A549 (cell line): ENCODE data around the gene ARL14. TPM values are rescaled to one million over a fixed set of nuclear protein-coding genes. Genes with fewer than 3 reads are reported as not detected.

Source experiments
- ATAC-seq, 2 experiments: fragments of 200-7000 bp in 1 of 2; fragments of >200 bp in 1 of 2; cut with Nextera tagmentation in 1 of 2; cut with Tn5 transposase in 1 of 2; 3 replicates each; pipeline versions ENCODE4 v1.8.0 to v1.9.1; 2018 to 2020; ENCODE audit warnings: mild to moderate bottlenecking in 1 of 2, moderate library complexity in 1 of 2
- CTCF ChIA-PET: fragments of 300-600 bp; sonication (Branson Sonifier 250); formaldehyde crosslinking; extraction: SDS; loops from one replicate; lab custom pipeline; 2021; ENCODE audit warnings: antibody characterized with exemption, inconsistent platforms; lab: Yijun Ruan, JAX
- POLR2A ChIA-PET: fragments of 350-600 bp; formaldehyde crosslinking; extraction: SDS; loops from one replicate; lab custom pipeline; 2021; ENCODE audit warnings: antibody characterized with exemption, inconsistent platforms; lab: Yijun Ruan, JAX
- DNase-seq, 2 experiments: peaks; one replicate each; pipeline versions ENCODE4 v3.0.0 to v3.0.0-alpha.2; 2011 to 2016; ENCODE audit warnings: low read depth in 1 of 2, low spot score in 1 of 2
- FAIRE-seq: peaks from 2 replicates; lab custom pipeline; 2011; peaks lifted over from hg19 to GRCh38; lab: Jason Lieb, UNC
- H3K27ac ChIP-seq, 2 experiments: fragments of >200 bp; sonication (Bioruptor Twin); formaldehyde crosslinking; 3 replicates each; pipeline ENCODE4 v1.5.1; 2016 to 2017
- H3K4me1 ChIP-seq: fragments of >200 bp; sonication (Bioruptor Twin); formaldehyde crosslinking; 3 replicates; pipeline ENCODE4 v1.6.1; 2016
- H3K4me2 ChIP-seq: fragments of >200 bp; sonication (Bioruptor Twin); formaldehyde crosslinking; 3 replicates; pipeline ENCODE4 v1.6.1; 2016
- H3K4me3 ChIP-seq: fragments of >200 bp; sonication (Bioruptor Twin); formaldehyde crosslinking; 3 replicates; pipeline ENCODE4 v1.5.1; 2016
- H3K9me3 ChIP-seq: fragments of >200 bp; sonication (Bioruptor Twin); formaldehyde crosslinking; 3 replicates; pipeline ENCODE4 v1.6.1; 2016
- CHD2 ChIP-seq: fragments of 150-350 bp; IDR thresholded peaks from 2 replicates; pipeline ENCODE4 v1.6.1; 2014; ENCODE audit warnings: low read length; ENCODE audit not compliant: partially characterized antibody
- CHD4 ChIP-seq: fragments of 200-600 bp; sonication (generic); IDR thresholded peaks from 2 replicates; pipeline ENCODE4 v1.6.1; 2016; ENCODE audit warnings: antibody characterized with exemption, mild to moderate bottlenecking, borderline replicate concordance
- EHMT2 ChIP-seq: fragments of 200-600 bp; sonication (generic); IDR thresholded peaks from 2 replicates; pipeline ENCODE4 v1.6.1; 2016; ENCODE audit warnings: antibody characterized with exemption, low read depth, mild to moderate bottlenecking, moderate library complexity
- ESRRA ChIP-seq: fragments of 150-350 bp; IDR thresholded peaks from 2 replicates; pipeline ENCODE4 v1.6.1; 2014; ENCODE audit warnings: mild to moderate bottlenecking, low read length, borderline replicate concordance
- FOSB ChIP-seq: fragments of 250-450 bp; sonication (Bioruptor Pico); IDR thresholded peaks from 2 replicates; pipeline ENCODE4 v1.5.0; 2020; ENCODE audit warnings: mild to moderate bottlenecking, moderate library complexity
- FOXS1 ChIP-seq: fragments of 250-450 bp; sonication (Bioruptor Pico); IDR thresholded peaks from 2 replicates; pipeline ENCODE4 v1.5.0; 2020; ENCODE audit warnings: mild to moderate bottlenecking, moderate library complexity
- GATA3 ChIP-seq: IDR thresholded peaks from 2 replicates; pipeline ENCODE4 v1.6.1; 2012; ENCODE audit warnings: borderline replicate concordance
- HEYL ChIP-seq: fragments of 250-450 bp; sonication (Bioruptor Pico); IDR thresholded peaks from 2 replicates; pipeline ENCODE4 v1.8.0; 2021; ENCODE audit warnings: mild to moderate bottlenecking, moderate library complexity
- HOXB13 ChIP-seq: fragments of 250-450 bp; sonication (Bioruptor Pico); IDR thresholded peaks from 2 replicates; pipeline ENCODE4 v1.5.0; 2020; ENCODE audit warnings: low read depth, mild to moderate bottlenecking, moderate library complexity
- JUN ChIP-seq, 2 experiments: fragments of >200 bp; sonication (Bioruptor Twin); formaldehyde crosslinking; IDR thresholded peaks; 2 replicates in 1 of 2; 3 replicates in 1 of 2; pipeline ENCODE4 v1.6.1; 2016 to 2017
- JUNB ChIP-seq: fragments of >200 bp; sonication (Bioruptor Twin); formaldehyde crosslinking; IDR thresholded peaks from 2 replicates; pipeline ENCODE4 v1.6.1; 2016
- KDM1A ChIP-seq: fragments of 200-600 bp; sonication (generic); IDR thresholded peaks from 2 replicates; pipeline ENCODE4 v1.6.1; 2016; ENCODE audit warnings: low read depth, mild to moderate bottlenecking
- KDM5A ChIP-seq: fragments of 200-600 bp; sonication (generic); IDR thresholded peaks from 2 replicates; pipeline ENCODE4 v1.6.1; 2016; ENCODE audit warnings: antibody characterized with exemption, mild to moderate bottlenecking
- MYC ChIP-seq: IDR thresholded peaks from 2 replicates; pipeline ENCODE4 v1.6.1; 2012; ENCODE audit warnings: mild to moderate bottlenecking, inconsistent platforms, low read length, improper control_type of control experiment, borderline replicate concordance
- NPAS2 ChIP-seq: fragments of 250-450 bp; sonication (Bioruptor Pico); IDR thresholded peaks from 2 replicates; pipeline ENCODE4 v1.8.0; 2022; ENCODE audit warnings: mild to moderate bottlenecking, moderate library complexity, borderline replicate concordance
- POLR2A ChIP-seq: IDR thresholded peaks from 2 replicates; pipeline ENCODE4 v1.6.1; 2012; ENCODE audit warnings: mild to moderate bottlenecking, low read length
- POLR2AphosphoS2 ChIP-seq: conservative IDR thresholded peaks from 2 replicates; pipeline ENCODE4 v1.6.1; 2012; ENCODE audit warnings: low read length, improper control_type of control experiment, inconsistent platforms
- RFX5 ChIP-seq: fragments of 450-650 bp; IDR thresholded peaks from 2 replicates; pipeline ENCODE4 v1.7.1; 2014; ENCODE audit warnings: antibody characterized with exemption, mild to moderate bottlenecking, moderate library complexity
- RNF2 ChIP-seq: fragments of 200-600 bp; sonication (generic); IDR thresholded peaks from 2 replicates; pipeline ENCODE4 v1.6.1; 2016; ENCODE audit warnings: low read depth, mild to moderate bottlenecking, antibody characterized with exemption, moderate library complexity, borderline replicate concordance
- TP53 ChIP-seq: fragments of 250-450 bp; sonication (Bioruptor Pico); IDR thresholded peaks from 2 replicates; pipeline ENCODE4 v1.5.0; 2021; ENCODE audit warnings: mild to moderate bottlenecking, moderate library complexity
- ZFP36 ChIP-seq: fragments of 450-650 bp; IDR thresholded peaks from 2 replicates; pipeline ENCODE4 v1.6.1; 2014; ENCODE audit warnings: borderline replicate concordance; ENCODE audit not compliant: partially characterized antibody
- ZSCAN20 ChIP-seq: fragments of 250-450 bp; sonication (Bioruptor Pico); IDR thresholded peaks from 2 replicates; pipeline ENCODE4 v1.8.0; 2022; ENCODE audit warnings: mild to moderate bottlenecking, moderate library complexity
- WGBS: methylation state at CpG from one replicate; pipeline ENCODE4 v1.1.6; 2017; ENCODE audit errors: missing lambda C conversion rate; 5-methylcytosine and 5-hydroxymethylcytosine counted together
- polyA plus RNA-seq, 4 experiments: library from polyadenylated mRNA; depleted of rRNA in 3 of 4; stranded (reverse); fragments of >200 nt; fragmentation: RNase III in 1 of 4; extraction: RNeasy Plus Mini Kit Qiagen cat#74134 plus additional on column Dnase treatment in 1 of 4; gene quantifications; 2 replicates in 3 of 4; 3 replicates in 1 of 4; pipeline ENCODE4 v1.2.3, GENCODE V29; 2011 to 2017
- TF ChIP-seq, protein P1 (sequence below): IDR thresholded peaks from 2 replicates; pipeline ENCODE4 v1.6.1; 2012
- TF ChIP-seq, protein P2 (sequence below): IDR thresholded peaks from 2 replicates; pipeline ENCODE4 v1.6.1; 2012
- TF ChIP-seq, protein P3 (sequence below): fragments of 250-450 bp; sonication (Bioruptor Pico); IDR thresholded peaks from 2 replicates; pipeline ENCODE4 v1.5.0; 2020; ENCODE audit warnings: low read depth, mild to moderate bottlenecking, moderate library complexity
- TF ChIP-seq, protein P4 (sequence below): fragments of 250-450 bp; sonication (Bioruptor Pico); IDR thresholded peaks from 2 replicates; pipeline ENCODE4 v1.5.0; 2021; ENCODE audit warnings: mild to moderate bottlenecking, moderate library complexity, borderline replicate concordance

Gene ARL14
- polyA plus RNA-seq, 2 of the 4 experiments (the other 2 are of a cell fraction): 0.14 to 0.44 TPM

DNA sequence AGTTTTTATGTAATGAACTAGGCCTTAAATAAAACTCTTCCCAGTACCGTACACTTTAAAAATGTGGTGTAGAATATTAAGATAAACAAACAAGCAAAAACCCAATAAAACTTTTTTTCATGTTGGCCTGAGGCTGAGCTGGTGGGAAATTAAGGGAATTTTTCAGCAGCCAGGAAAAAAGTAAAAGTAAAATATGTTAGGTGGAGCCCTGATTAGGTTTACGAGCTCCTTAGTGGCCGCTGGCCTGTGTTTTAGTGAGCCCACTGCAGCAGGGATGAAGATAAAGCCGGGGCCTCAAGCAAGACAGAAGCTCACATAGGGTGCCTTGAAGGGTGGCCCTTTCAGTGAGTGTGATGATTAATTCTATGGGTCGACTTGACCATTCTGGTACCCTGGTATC lies 16.1 kb upstream of the ARL14 start:
- POLR2A ChIA-PET: no interaction called here

DNA sequence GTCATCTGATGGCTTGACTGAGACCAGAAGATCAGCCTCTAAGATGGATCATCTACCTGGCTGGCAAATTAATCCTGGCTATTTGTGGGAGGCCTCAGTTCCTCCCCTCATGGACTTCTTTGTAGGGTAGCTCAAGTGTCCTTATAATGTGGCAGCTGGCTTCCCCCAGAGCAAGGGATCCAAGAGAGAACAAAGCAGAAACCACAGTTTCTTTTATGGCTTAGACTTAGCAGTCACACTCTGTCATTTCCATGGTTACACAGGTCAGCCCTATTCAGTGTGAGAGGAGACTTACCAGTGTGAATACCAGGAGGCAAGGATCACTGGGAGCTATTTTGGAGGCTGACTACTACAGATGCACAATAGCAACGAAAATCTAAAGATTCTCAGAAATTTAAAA lies 15.3 kb upstream of the ARL14 start:
- Histone ChIP-seq H3K9me3 (no peaks in the 10 kb centered on the region), H3K4me3 (no peak overlapping the region), H3K27ac (no peak overlapping the region), H3K4me1 (peaks cover 9% of the 10 kb centered on the region), H3K4me2 (no peak overlapping the region)
- POLR2A ChIA-PET: no interaction called here
- 10% methylated on average over 1 of the region's 1 CpG for WGBS
- TF ChIP-seq FOSB (CRISPR knock-in tag): no peak
- TF ChIP-seq, protein P1, sequence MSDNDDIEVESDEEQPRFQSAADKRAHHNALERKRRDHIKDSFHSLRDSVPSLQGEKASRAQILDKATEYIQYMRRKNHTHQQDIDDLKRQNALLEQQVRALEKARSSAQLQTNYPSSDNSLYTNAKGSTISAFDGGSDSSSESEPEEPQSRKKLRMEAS: no peak
- no peak for TF ChIP-seq ZFP36
- TF ChIP-seq FOXS1: no peak
- TF ChIP-seq RNF2: no peak
- TF ChIP-seq RFX5: no peak
- TF ChIP-seq, protein P2, sequence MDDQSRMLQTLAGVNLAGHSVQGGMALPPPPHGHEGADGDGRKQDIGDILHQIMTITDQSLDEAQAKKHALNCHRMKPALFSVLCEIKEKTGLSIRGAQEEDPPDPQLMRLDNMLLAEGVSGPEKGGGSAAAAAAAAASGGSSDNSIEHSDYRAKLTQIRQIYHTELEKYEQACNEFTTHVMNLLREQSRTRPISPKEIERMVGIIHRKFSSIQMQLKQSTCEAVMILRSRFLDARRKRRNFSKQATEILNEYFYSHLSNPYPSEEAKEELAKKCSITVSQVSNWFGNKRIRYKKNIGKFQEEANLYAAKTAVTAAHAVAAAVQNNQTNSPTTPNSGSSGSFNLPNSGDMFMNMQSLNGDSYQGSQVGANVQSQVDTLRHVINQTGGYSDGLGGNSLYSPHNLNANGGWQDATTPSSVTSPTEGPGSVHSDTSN: no peak
- TF ChIP-seq GATA3: no peak
- TF ChIP-seq CHD4: no peak
- FAIRE-seq (no peak), DNase-seq (no peak), ATAC-seq (no peak)
- CTCF ChIA-PET: no interaction called here

More for the DNA sequence above, 16.1 kb upstream of the ARL14 start:
- CTCF ChIA-PET: no interaction called here
- Histone ChIP-seq H3K4me2 (no peak overlapping the region), H3K4me1 (peaks cover 2% of the 10 kb centered on the region; the same call in 2 of the 3 replicates), H3K4me3 (no peak overlapping the region), H3K27ac (no peak overlapping the region), H3K9me3 (no peaks in the 10 kb centered on the region)
- FAIRE-seq (no peak), ATAC-seq (no peak), DNase-seq (no peak)
- 66% methylated on average over 5 of the region's 5 CpGs for WGBS
- TF ChIP-seq HEYL (CRISPR knock-in tag) (no peak), ZSCAN20 (CRISPR knock-in tag) (no peak), MYC (no peak), KDM5A (no peak)
- TF ChIP-seq, protein P3, sequence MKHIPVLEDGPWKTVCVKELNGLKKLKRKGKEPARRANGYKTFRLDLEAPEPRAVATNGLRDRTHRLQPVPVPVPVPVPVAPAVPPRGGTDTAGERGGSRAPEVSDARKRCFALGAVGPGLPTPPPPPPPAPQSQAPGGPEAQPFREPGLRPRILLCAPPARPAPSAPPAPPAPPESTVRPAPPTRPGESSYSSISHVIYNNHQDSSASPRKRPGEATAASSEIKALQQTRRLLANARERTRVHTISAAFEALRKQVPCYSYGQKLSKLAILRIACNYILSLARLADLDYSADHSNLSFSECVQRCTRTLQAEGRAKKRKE (CRISPR knock-in tag): no peak
- TF ChIP-seq, protein P1: no peak

DNA sequence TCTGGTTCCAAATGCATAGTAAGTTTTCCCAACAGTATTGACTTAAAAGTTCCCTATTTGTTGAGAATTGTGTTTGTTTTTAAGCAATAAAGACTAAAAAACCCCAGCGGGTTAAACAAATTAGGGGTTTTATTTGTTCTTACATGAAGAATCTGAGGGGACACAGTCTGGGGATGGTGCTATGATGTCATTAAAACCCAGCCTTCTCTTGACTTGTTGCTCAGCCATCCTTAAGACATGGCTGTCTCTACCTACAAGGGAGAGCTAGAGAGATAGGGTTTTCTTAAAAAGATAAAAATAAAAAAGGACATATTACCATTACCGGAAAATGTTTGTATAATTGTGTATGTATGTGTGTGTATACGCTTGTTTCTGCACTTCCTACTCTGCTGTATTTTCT lies 11.7 kb upstream of the ARL14 start:
- FAIRE-seq (no peak), ATAC-seq (no peak), DNase-seq (no peak)
- POLR2A ChIA-PET: no interaction called here
- 85% methylated on average over 3 of the region's 3 CpGs for WGBS
- Histone ChIP-seq H3K4me2 (no peak overlapping the region), H3K4me3 (no peak overlapping the region), H3K27ac (no peak overlapping the region), H3K4me1 (peaks cover 28% of the 10 kb centered on the region), H3K9me3 (no peaks in the 10 kb centered on the region)
- TF ChIP-seq TP53 (CRISPR knock-in tag) (no peak), JUN (IDR thresholded peaks at IDR 0.05) (no peak), POLR2A (no peak), KDM5A (no peak)
- CTCF ChIA-PET: no interaction called here

DNA sequence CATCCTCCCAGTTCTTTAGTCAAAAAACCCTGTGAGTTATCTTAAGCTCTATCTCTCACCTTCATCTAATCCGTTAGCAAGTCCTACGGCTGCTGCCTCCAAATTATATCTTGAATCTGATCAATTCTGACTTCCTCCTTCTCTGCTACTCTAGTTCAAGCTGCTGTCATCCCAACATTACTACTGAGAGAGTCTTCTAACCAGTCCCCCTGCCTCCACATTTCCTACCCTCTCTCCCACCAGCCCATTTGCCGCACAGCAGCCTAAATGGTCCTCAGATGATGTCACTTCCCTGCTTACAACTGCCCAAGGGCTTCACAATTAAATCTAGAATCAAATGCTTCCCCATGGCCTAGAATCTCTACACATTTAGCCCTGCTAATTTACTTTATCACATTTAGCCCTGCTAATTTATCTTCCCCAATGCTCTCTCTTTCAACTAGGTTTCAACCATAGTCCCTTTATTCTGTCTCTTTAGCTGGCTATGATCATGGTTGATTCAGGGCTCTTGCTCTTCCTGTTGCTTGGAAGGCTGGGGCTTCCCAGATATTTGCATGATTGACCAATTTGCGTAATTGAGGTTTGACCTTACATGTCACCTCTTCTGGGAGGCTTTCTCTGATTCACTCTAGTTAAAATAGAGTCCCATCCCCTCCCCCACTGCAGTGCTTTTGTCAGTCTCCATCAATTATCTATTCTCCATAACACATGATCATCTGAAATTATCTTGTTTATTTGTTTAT lies 11.0 kb upstream of the ARL14 start:
- Histone ChIP-seq H3K27ac (peak overlapping the region in 1 of 2 experiments; percentile 49; a peak in 3 of 6 replicates), H3K9me3 (no peaks in the 10 kb centered on the region), H3K4me2 (0 out of 3 replicates have a peak overlapping the region, but pooled peaks have one; percentile 3), H3K4me3 (no peak overlapping the region), H3K4me1 (peaks cover 28% of the 10 kb centered on the region)
- CTCF ChIA-PET: no interaction called here
- FAIRE-seq (no peak), DNase-seq (no peak), ATAC-seq (no peak)
- 91% methylated on average over 4 of the region's 4 CpGs for WGBS
- POLR2A ChIA-PET: no interaction called here
- TF ChIP-seq FOXS1 (no peak), EHMT2 (no peak), POLR2AphosphoS2 (no peak), HOXB13 (CRISPR knock-in tag) (no peak), ESRRA (no peak), CHD2 (no peak), JUNB (no peak), NPAS2 (CRISPR knock-in tag) (no peak), KDM1A (no peak)
- TF ChIP-seq, protein P4, sequence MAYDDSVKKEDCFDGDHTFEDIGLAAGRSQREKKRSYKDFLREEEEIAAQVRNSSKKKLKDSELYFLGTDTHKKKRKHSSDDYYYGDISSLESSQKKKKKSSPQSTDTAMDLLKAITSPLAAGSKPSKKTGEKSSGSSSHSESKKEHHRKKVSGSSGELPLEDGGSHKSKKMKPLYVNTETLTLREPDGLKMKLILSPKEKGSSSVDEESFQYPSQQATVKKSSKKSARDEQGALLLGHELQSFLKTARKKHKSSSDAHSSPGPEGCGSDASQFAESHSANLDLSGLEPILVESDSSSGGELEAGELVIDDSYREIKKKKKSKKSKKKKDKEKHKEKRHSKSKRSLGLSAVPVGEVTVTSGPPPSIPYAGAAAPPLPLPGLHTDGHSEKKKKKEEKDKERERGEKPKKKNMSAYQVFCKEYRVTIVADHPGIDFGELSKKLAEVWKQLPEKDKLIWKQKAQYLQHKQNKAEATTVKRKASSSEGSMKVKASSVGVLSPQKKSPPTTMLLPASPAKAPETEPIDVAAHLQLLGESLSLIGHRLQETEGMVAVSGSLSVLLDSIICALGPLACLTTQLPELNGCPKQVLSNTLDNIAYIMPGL: no peak
- TF ChIP-seq, protein P2: no peak
